H7 (cell line): Measurements from ENCODE around the gene ECM2. TPM values are rescaled to one million over a fixed set of nuclear protein-coding genes. Genes with fewer than 3 reads are reported as not detected.

Experiments used
- DNase-seq: peaks from one replicate; pipeline ENCODE4 v3.0.0; 2012
- H3K27me3 ChIP-seq: 2 replicates; pipeline ENCODE4 v1.6.0; 2011; ENCODE audit warnings: mild to moderate bottlenecking, low read length; ENCODE audit not compliant: control insufficient read depth, insufficient read depth
- H3K36me3 ChIP-seq: replicated peaks from 2 replicates; pipeline ENCODE4 v1.5.1; 2011; ENCODE audit warnings: low read length; ENCODE audit not compliant: control insufficient read depth, insufficient read depth
- H3K4me3 ChIP-seq: 2 replicates; pipeline ENCODE4 v1.5.1; 2011; ENCODE audit warnings: low read depth, mild to moderate bottlenecking, control low read depth, low read length, moderate library complexity; ENCODE audit not compliant: insufficient read depth
- total RNA-seq: library from RNA; depleted of rRNA; stranded (reverse); fragments of >200 nt; shearing (Covaris generic); gene quantifications from 2 replicates; pipeline ENCODE4 v1.2.3, GENCODE V29; 2014

Gene ECM2
- total RNA-seq, 1 experiment from 2014 or later: not detected

DNA sequence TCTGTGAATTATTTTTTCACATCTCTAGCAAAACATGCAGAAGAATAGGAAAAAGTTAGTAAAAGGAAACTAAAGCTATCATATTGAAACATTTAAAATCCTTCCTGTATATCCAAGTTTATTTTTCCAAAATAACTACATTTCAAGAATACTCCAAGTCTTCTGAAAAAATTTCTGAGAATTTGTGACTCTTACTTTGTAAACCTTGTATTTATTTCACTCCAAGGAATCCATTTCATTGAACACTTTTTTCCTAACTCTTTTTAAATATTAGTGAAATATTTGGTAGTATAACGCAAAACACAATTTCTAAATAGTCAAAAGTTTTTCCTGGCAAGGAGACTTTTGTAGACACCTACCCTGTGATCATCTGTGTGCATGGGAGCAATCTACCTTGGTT, 19.3 kb downstream of the ECM2 start:
- no peak for DNase-seq
- H3K4me3 ChIP-seq: no peak overlapping the region
- H3K27me3 ChIP-seq: no peaks in the 10 kb centered on the region
- no peaks in the 10 kb centered on the region for H3K36me3 ChIP-seq

DNA sequence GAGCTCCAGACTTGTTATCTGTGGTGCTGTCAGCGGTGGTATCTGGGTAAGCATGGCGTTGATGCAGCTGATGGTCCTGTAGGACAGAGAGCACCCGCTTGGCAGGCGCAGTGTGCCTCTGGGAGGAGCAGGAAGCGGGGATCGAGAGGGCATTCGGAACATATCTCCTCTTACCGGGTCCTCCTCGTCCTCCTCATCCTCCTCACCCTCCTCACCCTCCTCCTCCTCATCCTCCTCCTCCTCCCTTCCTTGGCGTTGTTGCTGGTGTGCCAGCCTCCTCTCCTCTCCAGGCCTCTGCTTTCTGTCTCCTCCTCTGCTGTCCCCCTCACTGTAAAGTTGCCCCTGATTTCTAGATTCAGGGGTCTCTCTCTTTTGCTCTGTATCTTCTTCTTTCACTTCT, 21.2 kb downstream of the ECM2 start:
- Histone ChIP-seq H3K4me3 (no peak overlapping the region), H3K27me3 (no peaks in the 10 kb centered on the region), H3K36me3 (no peaks in the 10 kb centered on the region)
- no peak for DNase-seq

- no peaks in the 10 kb centered on the region for H3K27me3 ChIP-seq
- DNase-seq: no peak
- H3K36me3 ChIP-seq: no peaks in the 10 kb centered on the region
- no peak overlapping the region for H3K4me3 ChIP-seq
Observed at GRCh38 chr9:92513349-92513748, 22.4 kb downstream of the ECM2 start.

DNA sequence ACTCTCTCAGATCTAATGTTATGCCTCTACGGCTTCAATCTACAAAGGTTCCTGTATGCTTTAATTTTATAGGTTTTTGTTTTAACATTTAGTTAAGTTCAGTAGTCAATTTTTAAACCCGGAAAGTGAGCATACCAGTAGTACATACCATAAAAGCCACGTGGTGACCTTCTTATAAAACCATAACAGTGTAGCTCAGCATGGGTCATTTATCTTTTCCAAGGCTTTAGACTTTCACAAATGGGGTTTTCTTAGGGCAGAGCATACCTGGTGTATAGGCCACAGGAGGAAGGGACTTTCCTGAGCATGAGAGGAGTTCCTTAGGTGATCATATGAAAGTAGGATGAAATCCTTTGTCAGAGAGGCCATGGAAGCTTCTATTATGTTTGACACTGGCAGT, 23.2 kb downstream of the ECM2 start:
- Histone ChIP-seq H3K36me3 (no peaks in the 10 kb centered on the region), H3K4me3 (no peak overlapping the region), H3K27me3 (no peaks in the 10 kb centered on the region)
- no peak for DNase-seq

GRCh38 chr9:92510747-92511146, 25.0 kb downstream of the ECM2 start:
- H3K4me3 ChIP-seq: no peak overlapping the region
- H3K36me3 ChIP-seq: no peaks in the 10 kb centered on the region
- no peaks in the 10 kb centered on the region for H3K27me3 ChIP-seq
- no peak for DNase-seq

- no peak for DNase-seq
- Histone ChIP-seq H3K27me3 (no peaks in the 10 kb centered on the region), H3K36me3 (no peaks in the 10 kb centered on the region), H3K4me3 (no peak overlapping the region)
Observed at GRCh38 chr9:92509050-92509449, 26.7 kb downstream of the ECM2 start.

DNA sequence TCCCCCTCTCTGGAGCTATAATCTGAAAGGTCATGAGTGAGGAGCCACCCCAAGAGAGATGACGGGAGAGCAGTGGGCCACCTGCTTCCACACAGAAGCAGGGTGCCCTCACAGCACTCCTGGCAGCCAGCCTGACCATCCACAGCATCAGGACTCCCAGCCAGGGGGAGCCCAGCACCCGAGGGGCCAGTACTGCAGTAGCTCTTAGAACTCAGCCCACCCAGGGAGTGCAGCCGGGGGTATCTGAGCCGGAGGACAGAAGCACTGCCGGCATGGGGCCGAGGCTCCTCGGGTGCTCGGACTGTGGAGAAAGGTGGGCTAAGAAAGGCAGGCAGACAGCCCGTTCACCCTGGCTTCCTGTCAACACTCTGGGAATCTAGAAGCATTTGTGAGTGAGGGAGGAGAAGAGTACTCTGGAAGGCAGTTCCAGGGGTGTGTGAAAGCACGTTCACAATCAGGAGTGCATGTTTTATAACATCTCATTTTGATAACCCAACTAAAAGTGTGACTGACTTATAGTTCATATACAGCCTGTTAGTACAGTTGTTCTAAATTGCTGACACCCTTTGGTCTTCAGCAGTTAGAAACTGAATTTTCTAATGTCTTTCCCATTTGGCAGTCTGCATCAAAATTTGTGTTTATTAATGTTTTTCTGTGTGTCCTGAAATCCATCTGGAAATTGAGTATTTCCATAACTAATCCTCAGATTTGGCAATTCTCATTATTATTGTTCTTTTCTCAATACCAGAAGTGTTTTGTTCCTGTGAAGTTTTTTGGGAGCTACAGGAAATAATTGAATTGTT, 27.6 kb downstream of the ECM2 start:
- H3K27me3 ChIP-seq: no peaks in the 10 kb centered on the region
- H3K36me3 ChIP-seq: no peaks in the 10 kb centered on the region
- peak; percentile 22 for DNase-seq

DNA sequence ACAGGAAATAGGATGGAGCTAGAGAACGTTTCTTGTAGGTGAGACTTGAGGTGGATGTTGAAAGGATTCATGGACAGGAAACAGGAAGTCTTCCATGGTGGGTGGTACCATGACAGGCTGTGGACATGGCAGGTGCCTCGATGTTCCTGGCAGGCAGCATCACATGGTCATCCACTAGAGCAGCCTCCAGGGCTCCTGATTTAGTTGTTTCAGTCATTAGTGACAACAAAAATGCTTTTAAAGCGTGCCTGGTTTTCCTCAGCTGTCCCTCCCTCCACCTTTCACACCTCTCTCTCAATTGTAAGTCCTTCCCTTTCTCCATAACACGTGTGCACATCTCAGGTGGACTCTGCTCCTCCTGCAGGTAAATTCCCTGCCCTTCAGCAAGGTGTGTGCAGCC, 28.3 kb downstream of the ECM2 start:
- H3K4me3 ChIP-seq: no peak overlapping the region
- H3K36me3 ChIP-seq: no peaks in the 10 kb centered on the region
- no peaks in the 10 kb centered on the region for H3K27me3 ChIP-seq
- no peak for DNase-seq

More for the DNA sequence above, 27.6 kb downstream of the ECM2 start:
- no peak overlapping the region for H3K4me3 ChIP-seq

DNA sequence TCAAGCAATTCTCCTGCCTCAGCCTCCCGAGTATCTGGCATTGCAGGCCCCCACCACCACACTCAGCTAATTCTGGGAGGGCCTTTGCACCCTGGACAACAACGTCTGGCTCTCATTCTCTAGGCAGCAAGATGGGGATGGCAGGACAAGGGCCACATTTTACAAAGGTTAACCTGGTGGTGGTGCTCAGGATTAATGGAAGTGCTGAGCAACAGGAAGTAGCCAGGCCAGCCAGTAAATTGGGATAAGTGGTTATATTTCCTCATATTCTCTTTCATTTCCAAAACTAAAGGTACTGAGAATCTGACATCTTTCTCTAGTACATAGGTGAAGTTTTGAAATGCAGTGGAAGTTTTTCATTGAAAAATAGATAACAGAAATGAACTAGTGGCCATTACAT, 28.8 kb downstream of the ECM2 start:
- no peak for DNase-seq
- Histone ChIP-seq H3K27me3 (no peaks in the 10 kb centered on the region), H3K36me3 (no peaks in the 10 kb centered on the region), H3K4me3 (no peak overlapping the region)

DNA sequence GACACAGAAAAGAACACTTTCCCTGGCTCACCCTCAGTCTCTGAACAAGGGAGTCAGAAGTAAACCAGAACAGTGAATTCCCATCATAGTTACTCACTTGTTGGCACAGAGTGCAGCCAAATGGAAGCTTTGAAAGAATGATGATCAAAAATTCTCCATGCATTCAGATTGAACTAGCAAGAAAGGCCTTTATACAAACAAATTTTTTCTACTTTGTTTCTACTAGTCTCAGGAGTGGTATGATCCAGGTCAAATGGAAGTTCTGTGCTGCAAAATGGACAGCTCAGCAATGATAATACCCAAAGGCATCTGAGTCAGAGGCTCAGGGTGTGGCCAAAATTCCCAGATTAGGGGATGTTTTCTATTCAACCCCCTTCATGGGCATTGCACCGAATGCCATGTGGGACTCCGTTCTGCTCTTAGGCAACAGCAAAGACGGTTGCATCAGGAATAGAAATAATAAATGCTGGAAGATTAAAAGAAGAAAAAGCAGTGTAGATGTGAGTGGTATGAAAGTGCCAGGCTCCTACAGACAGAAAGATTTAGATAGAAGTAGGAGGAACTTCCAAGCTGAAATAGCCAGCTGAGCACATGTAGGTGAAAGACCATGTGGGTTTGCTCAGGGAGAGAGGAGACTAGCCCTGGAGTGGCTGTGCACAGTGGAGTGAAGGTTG, 29.5 kb downstream of the ECM2 start:
- DNase-seq: no peak

DNA sequence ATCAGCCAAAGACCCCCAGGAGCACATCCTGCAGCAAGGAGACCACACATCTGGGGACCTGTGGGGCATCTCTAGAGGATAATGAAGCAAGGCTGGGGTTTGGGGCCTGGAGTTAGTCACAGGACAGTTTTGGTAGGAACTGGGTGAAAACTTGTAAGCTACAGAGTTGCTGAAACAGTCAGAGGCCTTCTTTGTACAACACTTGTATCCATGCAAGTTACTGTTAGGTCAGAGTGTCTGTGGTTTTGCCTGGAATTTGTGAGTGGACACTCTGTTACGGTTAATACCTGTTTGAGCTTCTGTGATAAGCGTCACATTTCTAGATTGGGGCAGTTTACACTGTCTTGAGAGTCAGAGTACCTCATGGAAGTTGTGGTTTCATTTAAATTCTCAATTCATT, 30.9 kb downstream of the ECM2 start:
- no peak for DNase-seq
- no peaks in the 10 kb centered on the region for H3K36me3 ChIP-seq
- no peaks in the 10 kb centered on the region for H3K27me3 ChIP-seq
- H3K4me3 ChIP-seq: no peak overlapping the region

More for the DNA sequence above, 29.5 kb downstream of the ECM2 start:
- no peaks in the 10 kb centered on the region for H3K27me3 ChIP-seq
- no peak overlapping the region for H3K4me3 ChIP-seq
- H3K36me3 ChIP-seq: no peaks in the 10 kb centered on the region

DNA sequence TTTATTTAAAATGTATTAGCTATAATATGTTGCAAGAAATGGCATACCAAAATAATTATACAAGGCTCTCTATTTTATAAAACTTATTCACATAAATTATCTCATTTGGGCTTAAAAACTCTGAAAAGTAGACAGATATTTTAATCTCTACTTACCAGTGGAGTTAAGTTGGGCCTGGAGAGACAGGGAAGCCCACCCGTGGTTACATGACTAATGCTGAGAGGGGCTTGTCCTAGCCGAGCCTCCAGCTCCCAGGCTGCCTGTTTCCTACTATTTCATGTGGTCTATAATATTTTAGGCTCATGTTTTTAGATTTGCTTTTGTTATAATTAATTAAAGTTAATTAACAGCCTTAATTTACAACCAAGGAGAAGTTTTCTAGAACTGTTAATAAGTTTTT, 32.6 kb downstream of the ECM2 start:
- peak; percentile 26 for DNase-seq
- no peak overlapping the region for H3K4me3 ChIP-seq
- H3K27me3 ChIP-seq: no peaks in the 10 kb centered on the region
- H3K36me3 ChIP-seq: no peaks in the 10 kb centered on the region

DNA sequence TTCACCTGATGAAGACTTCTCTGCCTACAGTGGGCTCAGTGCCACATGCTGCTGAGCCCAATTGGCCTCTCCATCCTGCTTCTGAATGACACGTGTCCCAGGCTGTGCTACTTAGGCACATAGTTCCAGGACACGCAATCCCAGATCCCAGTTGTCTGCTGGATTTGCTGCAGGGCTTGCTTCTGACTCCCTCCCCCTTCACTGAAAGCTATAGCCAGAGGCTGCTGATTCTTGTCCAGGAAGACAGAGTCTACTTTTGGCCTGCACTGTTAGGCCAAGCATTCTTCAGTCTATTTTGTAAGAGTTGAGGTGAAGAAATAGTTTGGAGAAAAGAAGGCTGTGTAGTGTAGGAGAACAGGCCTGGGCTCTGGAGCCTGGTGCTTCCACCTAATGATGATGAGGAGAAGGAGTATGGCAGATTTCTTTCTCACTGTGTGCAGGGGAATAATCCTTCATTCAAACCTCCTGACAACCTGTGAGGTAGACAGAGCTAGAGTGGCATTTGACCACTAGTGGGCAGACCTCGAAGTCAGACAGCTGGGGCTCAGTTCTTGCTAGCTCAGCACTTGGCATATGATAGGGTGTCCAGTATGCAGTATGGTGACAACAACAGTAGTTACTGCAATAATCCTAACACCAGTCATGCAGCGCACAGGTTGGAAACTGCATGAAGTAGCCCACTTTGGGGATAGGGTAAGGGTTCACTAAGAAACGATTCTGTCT, 34.0 kb downstream of the ECM2 start:
- Histone ChIP-seq H3K36me3 (no peaks in the 10 kb centered on the region), H3K4me3 (no peak overlapping the region), H3K27me3 (no peaks in the 10 kb centered on the region)
- DNase-seq: peak; percentile 38

DNA sequence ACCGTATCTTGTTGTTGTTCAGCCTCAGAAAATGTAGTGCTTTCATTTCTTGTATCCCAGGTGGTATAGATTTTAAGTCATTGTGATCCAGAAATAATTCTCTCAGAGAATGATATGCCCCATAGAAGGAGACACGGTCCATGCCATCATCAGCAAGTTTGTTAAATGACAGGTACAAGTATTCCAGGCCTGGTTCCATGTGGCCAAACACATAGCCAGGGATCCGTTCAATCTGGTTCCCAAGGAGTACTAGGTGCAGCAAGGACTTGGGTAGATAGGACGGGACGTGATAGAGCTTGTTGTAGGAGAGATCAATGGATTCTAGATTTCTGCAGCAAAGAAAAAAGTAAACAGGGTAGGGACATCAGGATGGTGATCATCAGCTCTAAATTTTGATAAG, 35.1 kb downstream of the ECM2 start:
- no peaks in the 10 kb centered on the region for H3K36me3 ChIP-seq
- H3K27me3 ChIP-seq: no peaks in the 10 kb centered on the region
- H3K4me3 ChIP-seq: no peak overlapping the region
- no peak for DNase-seq

DNA sequence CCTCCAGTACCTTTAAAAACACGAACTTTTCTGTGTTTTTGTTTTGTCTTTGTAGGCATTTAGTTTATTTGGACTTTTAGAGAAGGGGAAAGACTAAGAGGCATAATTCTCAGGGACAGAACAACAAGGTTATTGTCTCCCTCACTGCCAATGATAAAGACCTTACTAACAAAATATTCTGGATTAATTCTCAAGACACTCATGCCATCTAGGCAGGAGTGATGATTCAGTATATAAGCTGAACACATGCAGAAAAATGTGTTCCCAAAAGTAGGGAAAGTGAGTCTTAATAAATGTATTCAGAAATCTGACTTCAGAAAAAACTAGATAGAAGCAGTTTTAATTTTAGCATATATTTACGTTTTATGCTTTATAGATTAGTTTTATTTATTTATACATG, 36.1 kb downstream of the ECM2 start:
- DNase-seq: no peak
- no peaks in the 10 kb centered on the region for H3K27me3 ChIP-seq
- H3K36me3 ChIP-seq: no peaks in the 10 kb centered on the region
- H3K4me3 ChIP-seq: no peak overlapping the region
